Skeletal muscle satellite cell (primary cell): Measurements from ENCODE around the gene HHAT.

ENCODE experiments used
- H3K27me3 ChIP-seq: 2 replicates; pipeline ENCODE4 v1.7.0; 2013; ENCODE audit warnings: low read length; ENCODE audit not compliant: control insufficient read depth, insufficient read depth
- H3K36me3 ChIP-seq: 2 replicates; pipeline ENCODE4 v1.7.0; 2013; ENCODE audit warnings: mild to moderate bottlenecking, control low read depth, low read length; ENCODE audit not compliant: insufficient read depth
- H3K4me1 ChIP-seq: 2 replicates; pipeline ENCODE4 v1.7.0; 2013; ENCODE audit warnings: low read length; ENCODE audit not compliant: control insufficient read depth, insufficient read depth
- H3K4me2 ChIP-seq: 2 replicates; pipeline ENCODE4 v1.7.0; 2013; ENCODE audit warnings: mild to moderate bottlenecking, low read length
- H3K4me3 ChIP-seq: 2 replicates; pipeline ENCODE4 v1.7.0; 2013; ENCODE audit warnings: low read length
- H3K9ac ChIP-seq: 2 replicates; pipeline ENCODE4 v1.7.0; 2013; ENCODE audit warnings: mild to moderate bottlenecking, low read depth, low read length, moderate library complexity
- H3K9me3 ChIP-seq: replicated peaks from 2 replicates; pipeline ENCODE4 v1.7.0; 2013; ENCODE audit warnings: mild to moderate bottlenecking, control low read depth, low read length
- small RNA-seq: library from RNA; depleted of rRNA; stranded (forward); fragments of <200 nt; gene quantifications from one replicate; pipeline ENCODE3, GENCODE V24; 2012

HHAT gene

GRCh38 chr1:210722410-210723081 is 393.8 kb downstream of the HHAT start:
- Histone ChIP-seq H3K4me2 (no peak overlapping the region), H3K9ac (no peak overlapping the region), H3K27me3 (no peaks in the 10 kb centered on the region)

GRCh38 chr1:210723646-210724045 is 394.9 kb downstream of the HHAT start:
- H3K9ac ChIP-seq: no peak overlapping the region
- H3K4me3 ChIP-seq: no peak overlapping the region
- no peak overlapping the region for H3K4me2 ChIP-seq
- no peaks in the 10 kb centered on the region for H3K4me1 ChIP-seq
- no peaks in the 10 kb centered on the region for H3K36me3 ChIP-seq
- H3K9me3 ChIP-seq: no peaks in the 10 kb centered on the region
- no peaks in the 10 kb centered on the region for H3K27me3 ChIP-seq

More at GRCh38 chr1:210722410-210723081, 393.8 kb downstream of the HHAT start:
- Histone ChIP-seq H3K36me3 (no peaks in the 10 kb centered on the region), H3K4me3 (no peak overlapping the region), H3K4me1 (no peaks in the 10 kb centered on the region), H3K9me3 (no peaks in the 10 kb centered on the region)

GRCh38 chr1:210724768-210725167 is 396.1 kb downstream of the HHAT start:
- Histone ChIP-seq H3K4me1 (no peaks in the 10 kb centered on the region), H3K27me3 (no peaks in the 10 kb centered on the region), H3K4me3 (no peak overlapping the region), H3K9ac (no peak overlapping the region), H3K4me2 (no peak overlapping the region), H3K9me3 (no peaks in the 10 kb centered on the region), H3K36me3 (no peaks in the 10 kb centered on the region)

Small RNA genes lying within 50 kb of the gene (small RNA-seq; reads per million reads assigned to genes)
- gene RNU5A-8P: 488 reads per million, percentile 98 among the genes with 10 or more reads in this experiment
